NCI-H524 treated with DMSO at 0.1 percent for 48 hours (cell line): Measurements from ENCODE around the gene RAP1GDS1.
"Not testable (repeated sequence)": the region's sequence is repeated elsewhere in the genome, so short reads cannot be mapped to it uniquely, and the experiment has no call there.

Experiments used
- DNase-seq: peaks from one replicate; lab custom pipeline; 2025; lab: John Stamatoyannopoulos, UW

Gene RAP1GDS1

DNA sequence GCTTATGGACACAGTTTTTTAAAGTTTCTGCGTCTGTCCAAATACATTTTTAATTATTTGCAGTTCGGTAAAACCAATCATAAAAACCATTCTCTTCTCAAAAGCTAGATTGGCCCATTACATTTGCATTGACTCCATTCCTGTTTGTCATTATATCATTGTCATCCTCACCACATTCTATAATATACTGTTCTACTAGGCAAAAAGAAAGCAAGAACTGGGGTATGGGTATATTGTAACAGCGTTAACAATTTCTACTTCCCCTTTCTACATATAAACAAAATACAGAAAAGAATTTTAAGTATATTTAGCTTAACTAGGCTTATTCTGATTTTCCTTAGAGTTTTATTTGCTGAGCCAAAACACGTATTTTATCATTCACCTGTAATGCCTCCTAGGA, 91.8 kb downstream of the RAP1GDS1 start:
- DNase-seq, result no peak

DNA sequence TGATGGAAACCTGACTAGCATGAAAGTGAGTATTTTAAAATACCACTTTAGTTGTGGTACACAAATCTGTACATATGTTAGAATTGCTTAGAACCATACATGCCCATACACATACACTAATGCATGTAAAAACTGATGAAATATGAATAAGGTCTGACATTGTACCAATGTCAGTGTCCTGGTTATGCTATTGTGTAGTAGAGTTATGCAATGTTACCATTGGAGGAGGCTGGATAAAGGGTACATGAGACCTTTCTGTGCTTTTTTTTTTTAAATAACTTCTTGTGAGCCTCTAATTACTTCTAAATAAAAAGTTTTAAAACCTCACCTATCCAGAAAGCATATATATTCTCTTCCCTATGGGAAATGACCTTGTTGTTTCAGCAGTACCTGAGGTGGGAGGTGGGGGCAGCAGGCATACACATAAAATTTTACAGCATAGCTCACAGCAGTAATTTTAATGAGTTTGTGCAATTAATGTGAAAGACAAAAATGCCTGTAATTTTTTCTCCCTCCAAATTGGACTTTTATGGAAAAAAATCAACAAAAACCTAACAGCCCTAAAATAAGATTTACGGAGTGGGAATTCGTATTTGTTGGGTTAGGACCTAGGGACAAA, 97.6 kb downstream of the RAP1GDS1 start:
- DNase-seq, result no peak

DNA sequence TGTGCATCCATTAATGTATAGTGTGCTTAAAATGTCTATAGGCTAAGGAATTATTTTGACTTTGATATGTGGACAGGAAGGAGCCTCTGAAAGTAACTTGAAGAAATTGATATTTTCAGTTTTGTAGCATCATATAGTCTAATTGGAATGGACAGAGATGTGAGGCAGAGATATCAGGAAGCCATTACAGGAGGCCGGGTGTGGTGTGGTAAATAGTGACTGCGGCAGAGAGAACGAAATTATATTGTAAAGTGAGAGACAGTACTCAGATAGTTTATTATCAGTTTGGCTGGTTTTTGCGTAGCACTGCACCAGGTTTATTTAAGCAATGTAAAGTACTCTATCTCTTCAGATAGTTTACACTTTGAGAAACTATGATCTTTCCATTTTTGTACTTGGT, 98.5 kb downstream of the RAP1GDS1 start:
- DNase-seq, result no peak

DNA sequence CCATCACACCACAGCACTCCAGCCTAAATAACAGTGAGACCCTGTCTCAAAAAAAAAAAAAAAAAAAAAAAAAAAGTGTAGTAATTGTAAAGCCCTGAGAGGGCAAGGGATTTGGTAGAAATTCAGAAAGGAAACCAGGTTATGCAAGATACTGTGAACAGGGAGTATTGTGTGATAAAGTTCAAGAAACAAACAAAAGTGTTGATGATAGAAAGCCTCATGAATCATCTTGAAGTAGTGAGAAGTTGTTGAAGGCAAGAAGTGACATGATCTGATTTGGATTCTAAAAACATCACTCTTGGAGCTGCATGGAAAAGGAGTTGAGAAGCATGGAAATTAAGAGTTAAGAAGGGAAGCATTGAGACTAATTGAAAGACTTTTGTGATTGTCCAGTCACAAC, 102.2 kb downstream of the RAP1GDS1 start:
- no peak for DNase-seq

DNA sequence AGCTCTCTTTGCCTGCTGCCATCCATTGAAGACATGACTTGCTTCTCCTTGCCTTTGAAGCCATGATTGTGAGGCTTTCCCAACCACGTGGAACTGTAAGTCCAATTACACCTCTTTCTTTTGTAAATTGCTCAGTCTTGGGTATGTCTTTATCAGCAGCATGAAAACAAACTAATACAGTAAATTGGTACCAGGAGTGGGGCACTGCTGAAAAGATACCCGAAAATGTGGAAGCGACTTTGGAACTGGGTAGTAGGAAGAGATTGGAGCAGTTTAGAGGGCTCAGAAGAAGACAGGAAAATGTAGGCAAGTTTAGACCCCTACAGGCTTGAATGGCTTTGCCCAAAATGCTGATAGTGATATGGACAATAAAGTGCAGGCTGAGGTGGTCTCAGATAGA, 105.1 kb downstream of the RAP1GDS1 start:
- DNase-seq, result not testable (repeated sequence)

DNA sequence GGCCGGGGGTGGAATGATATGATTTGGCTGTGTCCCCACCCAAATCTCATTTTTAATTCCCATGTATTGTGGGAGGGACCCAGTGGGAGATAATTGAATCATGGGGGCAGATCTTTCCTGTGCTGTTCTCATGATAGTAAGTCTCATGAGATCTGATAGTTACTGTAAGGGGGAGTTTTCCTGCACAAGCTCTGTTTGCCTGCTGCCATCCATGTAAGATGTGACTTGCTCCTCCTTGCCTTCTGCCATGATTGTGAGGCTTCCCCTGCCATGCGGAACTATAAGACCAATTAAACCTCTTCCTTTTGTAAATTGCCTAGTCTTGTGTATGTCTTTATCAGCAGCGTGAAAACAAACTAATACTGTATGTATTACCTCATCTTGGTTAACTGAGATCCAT, 106.8 kb downstream of the RAP1GDS1 start:
- DNase-seq, result not testable (repeated sequence)

DNA sequence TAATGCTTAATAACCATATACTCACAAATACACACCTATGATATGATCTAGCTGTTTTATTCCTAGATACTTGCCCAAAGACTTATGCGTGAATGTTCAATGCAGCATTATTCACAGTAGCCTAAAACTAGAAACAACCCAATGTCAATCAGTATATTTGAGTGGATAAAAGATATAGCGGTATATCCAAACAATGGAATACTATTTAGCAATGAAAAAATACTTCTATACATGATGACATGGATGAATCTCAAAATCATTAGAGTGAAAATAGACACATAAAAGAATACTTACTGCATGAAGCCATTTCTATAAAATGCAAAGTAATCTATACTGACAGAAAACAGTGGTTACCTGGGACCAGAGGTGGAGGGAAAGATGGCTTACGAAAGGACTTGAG, 108.1 kb downstream of the RAP1GDS1 start:
- no peak for DNase-seq

DNA sequence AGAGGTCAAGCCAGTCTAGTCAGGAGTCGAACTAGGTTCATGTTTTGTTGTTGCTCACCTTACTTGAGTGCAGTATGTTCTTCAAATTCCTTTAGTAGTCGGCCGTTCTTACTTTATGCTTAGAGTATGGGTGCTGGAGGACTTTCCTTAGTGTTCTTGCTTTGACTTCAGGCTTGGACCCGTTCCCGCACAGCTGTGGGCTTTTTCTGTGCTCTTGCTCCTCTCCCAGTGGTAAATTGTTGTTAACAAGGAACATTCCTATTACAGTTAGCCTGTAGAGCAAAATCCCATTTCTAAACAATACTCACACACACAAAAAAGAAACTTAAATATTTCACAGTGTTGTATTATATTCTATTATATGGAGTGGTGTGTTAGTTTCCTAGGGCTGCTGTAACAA, 113.5 kb downstream of the RAP1GDS1 start:
- no peak for DNase-seq

DNA sequence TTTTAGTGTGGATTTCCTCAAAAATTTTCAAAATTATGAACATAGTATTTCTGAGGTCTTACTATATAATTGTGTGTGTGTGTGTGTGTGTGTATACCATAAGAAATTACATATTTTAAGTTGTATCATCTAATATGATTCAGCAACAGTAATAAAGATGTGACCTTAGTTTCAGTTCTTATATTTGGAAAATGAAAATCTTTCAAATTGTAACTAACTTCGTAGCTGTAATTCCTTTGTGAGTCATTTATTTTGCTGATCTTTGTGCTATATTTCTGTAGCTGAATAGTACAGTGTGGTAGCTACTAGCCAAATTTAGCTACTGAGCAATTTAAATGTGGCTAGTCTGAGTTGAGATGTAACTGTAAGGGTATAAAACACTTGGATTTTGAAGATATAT, 116.4 kb downstream of the RAP1GDS1 start:
- DNase-seq, result no peak

DNA sequence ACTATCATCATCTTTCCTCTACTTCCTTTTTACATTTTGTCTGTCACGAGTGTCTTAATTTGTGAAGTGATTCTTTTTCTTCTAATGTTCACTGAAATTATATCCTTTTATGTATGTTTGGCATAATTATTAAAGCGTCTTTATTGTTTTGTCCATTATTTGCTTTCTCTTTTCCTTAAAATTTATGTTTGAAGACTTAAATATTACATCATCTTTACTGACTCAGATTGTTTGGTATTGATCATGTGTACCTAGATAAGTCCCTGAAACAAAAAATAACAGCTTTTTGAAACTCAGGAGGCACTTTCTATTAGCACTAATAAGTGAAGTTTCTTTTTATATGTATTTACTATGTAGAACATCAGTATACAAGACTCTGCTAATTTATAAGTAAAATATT, 120.1 kb downstream of the RAP1GDS1 start:
- no peak for DNase-seq

DNA sequence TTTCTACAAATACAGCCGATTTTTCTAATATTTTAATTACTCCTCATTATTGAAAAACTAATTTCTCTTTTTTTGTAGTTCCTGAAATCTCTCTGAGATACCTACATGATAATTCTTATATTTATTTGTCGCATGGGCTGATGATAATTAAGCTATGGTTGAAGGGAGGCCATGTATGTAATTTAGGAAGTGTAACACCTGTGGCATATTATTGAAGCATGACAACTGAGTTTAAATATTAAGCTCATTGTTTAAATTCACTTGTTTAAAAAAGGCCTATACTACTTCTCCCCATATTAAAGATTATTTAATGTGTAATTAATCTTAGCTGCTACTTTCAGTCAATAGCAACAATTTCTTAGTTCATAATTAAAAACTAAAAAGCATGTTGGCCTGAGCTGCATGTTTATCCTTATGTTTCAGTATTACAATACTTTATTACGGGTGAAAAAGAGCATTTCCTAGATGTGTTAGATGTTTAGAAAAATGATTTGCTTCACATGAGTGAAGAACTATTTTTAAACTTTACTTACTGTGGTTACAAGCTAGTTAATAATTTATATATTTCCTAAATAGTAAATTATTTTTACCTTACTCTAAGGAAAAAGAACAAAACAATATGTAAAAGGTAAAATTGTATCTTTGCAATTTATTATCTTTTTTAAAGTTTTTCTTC, 122.4 kb downstream of the RAP1GDS1 start:
- no peak for DNase-seq

DNA sequence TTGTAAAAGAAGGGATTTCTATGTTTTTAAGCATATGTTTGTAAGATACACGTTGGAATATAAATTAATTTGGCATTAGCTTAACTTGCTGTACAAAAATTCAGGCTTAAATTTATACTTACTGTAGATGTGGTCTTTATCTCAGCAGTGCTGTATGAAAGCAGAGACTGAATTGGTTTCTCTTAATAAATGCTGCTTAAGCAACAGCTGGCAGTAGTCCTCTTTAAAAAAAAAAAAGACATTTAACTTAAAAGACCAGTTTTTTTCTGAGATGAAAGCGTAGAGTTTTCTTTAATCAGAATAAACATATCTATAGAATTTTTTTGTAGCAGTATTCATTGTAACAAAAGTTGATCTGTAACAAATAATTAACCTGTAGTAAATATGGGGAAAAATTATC, 124.6 kb downstream of the RAP1GDS1 start:
- no peak for DNase-seq

DNA sequence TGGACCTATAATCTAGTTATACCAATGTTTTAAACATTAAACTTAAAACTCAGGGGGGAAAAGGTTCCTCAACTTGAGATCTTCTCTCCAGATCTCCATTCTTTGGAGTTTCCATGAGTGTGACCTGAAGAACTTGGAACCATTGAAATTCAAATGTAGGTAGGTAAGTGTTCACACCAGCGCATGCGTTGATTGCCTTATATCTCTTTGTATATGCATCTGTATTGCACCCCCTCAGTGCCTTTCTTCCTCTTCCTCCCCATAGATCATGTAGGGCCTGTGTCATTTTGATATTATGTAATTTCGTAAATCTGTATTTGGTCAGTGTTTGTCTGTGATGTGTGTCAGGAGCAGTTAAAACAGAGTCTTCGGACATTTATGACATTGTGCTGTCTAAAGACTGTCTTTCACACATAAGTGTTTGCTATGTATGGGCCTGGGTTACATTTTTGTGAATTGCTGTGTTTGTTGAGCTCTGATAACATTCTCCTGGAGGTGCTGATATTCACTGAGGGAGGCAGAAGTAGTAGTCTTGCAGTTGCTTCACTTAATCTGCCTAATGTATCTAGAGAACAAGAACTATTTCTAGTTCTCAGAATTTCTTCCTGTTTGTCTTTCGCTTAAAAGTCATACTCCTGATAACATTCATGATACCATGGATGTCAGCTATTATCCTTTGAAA, 126.3 kb downstream of the RAP1GDS1 start:
- DNase-seq, result no peak

DNA sequence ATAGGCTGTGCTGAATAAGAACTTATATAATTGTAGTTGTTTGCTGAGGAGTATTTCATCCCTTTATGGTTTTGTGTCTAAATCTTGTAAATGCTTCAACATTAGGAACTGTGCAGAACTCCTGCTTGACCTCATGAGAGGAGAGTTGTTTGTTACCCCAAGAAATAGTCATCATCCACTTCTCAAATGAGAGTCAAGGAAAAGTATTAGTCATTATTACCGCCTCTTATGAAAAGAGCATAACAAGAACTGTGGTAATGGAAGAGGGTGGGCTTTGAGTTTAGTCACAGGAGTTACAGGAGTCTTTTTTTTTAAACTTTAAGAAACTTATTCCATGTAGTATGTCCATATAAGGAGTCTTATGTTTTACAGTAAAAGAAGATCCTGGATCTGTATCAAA, 132.9 kb downstream of the RAP1GDS1 start:
- no peak for DNase-seq

DNA sequence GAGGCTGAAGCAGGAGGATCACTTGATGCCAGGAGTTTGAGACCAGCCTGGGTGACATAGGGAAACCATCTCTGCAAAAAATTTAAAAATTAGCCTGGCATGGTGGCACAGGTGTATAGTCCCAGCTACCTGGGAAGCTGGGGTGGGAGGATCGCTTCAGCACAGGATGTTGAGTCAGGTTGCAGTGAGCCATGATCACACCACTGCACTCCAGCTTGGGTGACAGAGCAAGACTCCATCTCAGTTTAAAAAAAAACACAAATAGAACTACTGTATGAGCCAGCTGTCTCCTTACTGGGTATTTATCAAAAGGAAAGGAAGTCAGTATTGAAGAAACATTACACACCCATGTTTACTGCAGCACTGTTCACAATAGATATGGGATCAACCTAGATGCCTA, 138.7 kb downstream of the RAP1GDS1 start:
- no peak for DNase-seq

DNA sequence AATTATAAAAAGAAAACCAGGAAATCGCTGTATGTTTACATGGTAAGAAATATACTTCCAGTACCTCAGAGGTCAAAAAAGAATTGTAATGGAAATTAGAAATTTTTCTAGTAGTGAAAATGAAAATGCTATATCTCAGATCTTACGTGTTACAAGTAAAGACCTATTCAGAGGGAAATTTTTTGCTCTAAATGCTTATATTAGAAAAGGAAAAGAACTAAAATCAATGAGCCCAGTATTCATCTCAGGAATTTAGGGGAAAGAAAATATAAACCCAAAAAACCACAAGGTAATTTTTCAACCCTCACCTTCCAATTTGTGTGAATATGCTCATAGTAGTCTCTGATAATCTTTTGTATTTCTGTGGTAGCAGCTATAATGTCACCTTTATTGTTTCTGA, 145.6 kb downstream of the RAP1GDS1 start:
- no peak for DNase-seq

DNA sequence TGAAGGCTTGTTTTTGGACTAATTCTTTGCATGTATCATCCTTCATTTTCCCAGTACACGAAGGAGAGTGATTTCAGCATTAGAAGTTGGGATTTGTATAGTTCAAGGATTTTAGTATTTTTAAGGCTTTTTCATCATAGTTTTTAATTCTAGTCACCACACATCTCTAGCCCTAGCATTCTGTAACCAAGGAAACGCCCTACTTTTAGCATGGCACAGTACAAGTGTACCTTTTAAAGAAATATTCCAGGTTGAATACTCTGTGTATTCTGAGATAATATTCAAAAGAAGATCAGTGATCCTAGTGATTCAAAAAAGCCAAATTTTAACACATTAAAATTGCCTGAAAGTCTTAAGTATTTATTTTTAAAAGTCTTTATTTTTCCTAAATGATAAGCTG, 150.5 kb downstream of the RAP1GDS1 start:
- no peak for DNase-seq

DNA sequence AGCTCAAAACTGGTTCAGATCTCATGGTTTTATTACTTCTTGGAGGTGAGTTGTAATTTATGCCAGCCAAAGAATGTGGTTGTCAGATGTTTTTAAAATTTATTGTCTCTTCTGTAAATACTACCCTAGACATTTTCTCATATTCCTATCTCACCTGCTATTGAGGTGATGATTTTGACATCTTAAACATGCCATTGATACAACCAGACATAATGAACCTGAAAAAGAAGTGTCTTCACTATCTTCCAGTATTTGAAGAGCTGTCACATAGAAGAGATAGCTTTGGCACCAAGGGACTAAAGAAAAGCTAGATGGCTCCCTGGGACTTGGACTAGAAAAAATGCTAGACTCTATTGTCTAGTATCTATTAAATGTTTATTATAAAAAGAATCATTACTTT, 155.7 kb downstream of the RAP1GDS1 start:
- DNase-seq, result no peak

DNA sequence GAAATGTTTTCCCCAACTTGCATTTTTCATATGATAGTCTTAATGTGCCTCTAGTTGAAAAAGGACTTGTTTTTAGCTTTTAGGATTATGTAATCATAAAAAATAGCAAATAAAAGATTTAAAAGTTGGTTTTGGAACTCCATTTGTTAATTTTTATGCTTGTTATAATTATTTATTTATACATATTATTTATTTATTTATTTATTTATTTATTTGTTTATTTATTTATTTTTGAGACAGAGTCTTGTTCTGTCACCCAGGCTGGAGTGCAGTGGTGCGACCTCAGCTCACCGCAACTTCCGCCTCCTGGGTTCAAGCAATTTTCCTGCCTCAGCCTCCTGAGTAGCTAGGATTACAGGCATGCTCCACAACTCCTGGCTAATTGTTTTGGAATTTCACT, 159.0 kb downstream of the RAP1GDS1 start:
- DNase-seq, result not testable (repeated sequence)

DNA sequence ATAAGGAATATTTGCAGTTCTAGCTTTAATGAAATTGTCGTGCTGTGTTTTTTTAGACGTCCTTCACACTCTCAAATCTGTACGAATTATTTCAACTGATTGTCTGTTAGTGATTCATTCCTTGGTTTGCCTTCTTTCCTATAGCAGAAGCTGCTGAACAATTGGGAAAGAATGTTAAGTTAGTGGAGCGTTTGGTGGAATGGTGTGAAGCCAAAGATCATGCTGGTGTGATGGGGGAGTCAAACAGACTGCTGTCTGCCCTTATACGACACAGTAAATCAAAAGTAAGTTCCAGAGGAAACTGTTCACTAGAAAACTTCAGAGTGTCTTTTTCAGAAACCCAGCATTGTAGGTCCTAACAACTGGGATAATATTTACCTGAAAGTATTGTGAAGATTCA, 159.9 kb downstream of the RAP1GDS1 start:
- DNase-seq, result no peak

DNA sequence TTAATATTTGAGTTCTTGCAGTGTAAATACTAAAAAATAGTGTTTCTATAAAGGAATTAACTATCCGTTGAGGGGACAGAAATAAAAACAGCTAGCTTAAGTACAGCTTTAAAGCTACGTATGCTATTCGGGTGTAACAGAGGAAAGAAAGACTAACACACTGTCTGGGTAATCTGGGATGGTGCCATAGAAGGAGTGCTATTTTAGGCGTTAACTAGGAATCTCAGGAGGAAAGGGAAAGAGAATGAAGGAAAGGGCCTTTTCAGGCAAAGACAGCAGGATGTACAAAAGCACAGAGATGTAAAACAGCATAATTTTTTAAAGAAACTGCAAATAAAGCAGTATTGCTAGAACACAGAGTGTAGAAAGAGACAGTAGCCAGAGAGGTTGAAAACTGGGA, 161.8 kb downstream of the RAP1GDS1 start:
- DNase-seq, result no peak

DNA sequence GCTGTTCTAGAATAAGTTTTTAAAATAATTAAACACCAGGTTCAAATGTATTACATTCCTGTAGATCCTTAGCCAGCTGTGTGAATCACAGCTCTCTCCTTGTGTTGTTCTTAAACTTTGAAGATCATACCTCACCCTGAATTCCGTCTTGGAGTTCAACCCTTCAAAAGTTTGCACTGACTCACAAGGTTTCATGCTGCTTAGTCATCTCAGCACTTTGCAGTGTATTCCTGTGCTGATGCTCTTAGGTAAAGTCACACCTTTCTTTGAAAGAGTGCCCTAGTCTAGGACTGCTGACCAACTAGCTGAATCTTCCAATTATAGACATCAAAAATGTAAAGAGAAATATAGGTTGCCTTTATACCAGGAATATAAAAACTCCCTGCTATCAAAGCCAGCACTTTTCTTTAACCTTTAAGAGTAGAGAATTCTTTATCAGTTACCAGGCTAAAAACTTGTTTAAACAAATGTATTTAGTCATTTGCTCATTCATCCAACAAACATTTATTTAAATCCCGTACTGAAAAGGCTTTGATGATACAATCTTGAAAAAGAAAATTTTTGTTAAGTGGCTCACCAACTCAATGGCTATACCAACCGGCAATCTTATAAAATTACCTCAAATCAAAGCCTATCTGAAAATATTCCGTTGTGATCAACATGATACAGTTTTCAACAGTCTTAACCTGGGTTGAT, 169.7 kb downstream of the RAP1GDS1 start:
- DNase-seq, result no peak

DNA sequence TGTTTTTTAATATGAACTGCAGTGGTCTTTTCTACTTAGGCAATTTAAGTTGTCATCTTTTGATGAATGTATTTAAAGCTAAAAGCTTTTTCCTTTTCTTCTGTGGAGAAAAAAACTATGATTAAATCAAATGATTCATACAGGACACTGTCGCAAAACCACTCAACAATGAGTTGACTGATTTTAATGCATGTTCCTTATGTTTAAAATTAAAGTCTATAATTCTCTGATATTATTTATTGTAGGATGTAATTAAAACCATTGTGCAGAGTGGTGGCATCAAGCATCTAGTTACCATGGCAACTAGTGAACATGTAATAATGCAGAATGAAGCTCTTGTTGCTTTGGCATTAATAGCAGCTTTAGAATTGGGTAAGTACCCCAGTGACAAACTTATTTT, 172.5 kb downstream of the RAP1GDS1 start:
- no peak for DNase-seq
